Keratinocyte (primary cell): ENCODE measurements around the gene IGHMBP2. TPM values are rescaled to one million over a fixed set of nuclear protein-coding genes. Genes with fewer than 3 reads are reported as not detected.

Source experiments
- DNase-seq: peaks from one replicate; pipeline ENCODE4 v3.0.0-alpha.2; 2011; ENCODE audit warnings: low read depth, missing footprints, low spot score
- FAIRE-seq: peaks from 2 replicates; lab custom pipeline; 2011; peaks lifted over from hg19 to GRCh38; lab: Jason Lieb, UNC
- H2AFZ ChIP-seq: 2 replicates; pipeline ENCODE4 v1.6.0; 2012; ENCODE audit warnings: low read length, control low read depth, inconsistent platforms; ENCODE audit not compliant: control insufficient read depth
- H3K27ac ChIP-seq: 2 replicates; pipeline ENCODE4 v1.5.1; 2011; ENCODE audit warnings: low read length; ENCODE audit not compliant: control insufficient read depth, insufficient read depth
- H3K27me3 ChIP-seq: 3 replicates; pipeline ENCODE4 v1.6.0; 2011; ENCODE audit warnings: low read length; ENCODE audit not compliant: control insufficient read depth, insufficient read depth; ENCODE audit errors: extremely low read depth
- H3K36me3 ChIP-seq, 2 experiments: 2 replicates in 1 of 2; 3 replicates in 1 of 2; pipeline ENCODE4 v1.5.1; 2011; ENCODE audit warnings: low read length in 2 of 2, mild to moderate bottlenecking in 1 of 2; ENCODE audit not compliant: control insufficient read depth in 2 of 2, insufficient read depth in 2 of 2; ENCODE audit errors: extremely low read depth in 1 of 2
- H3K4me1 ChIP-seq: 3 replicates; pipeline ENCODE4 v1.5.1; 2011; ENCODE audit warnings: low read length; ENCODE audit not compliant: control insufficient read depth, insufficient read depth; ENCODE audit errors: extremely low read depth
- H3K4me2 ChIP-seq: 3 replicates; pipeline ENCODE4 v1.6.0; 2011; ENCODE audit warnings: low read depth, low read length; ENCODE audit not compliant: control insufficient read depth, insufficient read depth; ENCODE audit errors: extremely low read depth
- H3K4me3 ChIP-seq, 3 experiments: fragments of 200-600 bp in 1 of 3; sonication (generic) in 1 of 3; 2 replicates in 2 of 3; 3 replicates in 1 of 3; pipeline ENCODE4 v1.5.1; 2011 to 2016; ENCODE audit warnings: low read length in 3 of 3, mild to moderate bottlenecking in 3 of 3, control low read depth in 2 of 3, inconsistent platforms in 1 of 3, low read depth in 1 of 3, mixed read lengths in 1 of 3, mixed run types in 1 of 3, moderate library complexity in 1 of 3; ENCODE audit not compliant: control insufficient read depth in 2 of 3, insufficient read depth in 2 of 3; ENCODE audit errors: extremely low read depth in 1 of 3
- H3K79me2 ChIP-seq: 2 replicates; pipeline ENCODE4 v1.6.0; 2012; ENCODE audit warnings: low read length; ENCODE audit not compliant: control insufficient read depth, insufficient read depth
- H3K9ac ChIP-seq: 3 replicates; pipeline ENCODE4 v1.6.0; 2011; ENCODE audit warnings: low read length; ENCODE audit not compliant: control insufficient read depth, insufficient read depth; ENCODE audit errors: extremely low read depth
- H3K9me1 ChIP-seq: 3 replicates; pipeline ENCODE4 v1.6.0; 2011; ENCODE audit warnings: low read length; ENCODE audit not compliant: control insufficient read depth, insufficient read depth; ENCODE audit errors: extremely low read depth
- H3K9me3 ChIP-seq: 2 replicates; pipeline ENCODE4 v1.5.1; 2012; ENCODE audit warnings: low read depth, low read length; ENCODE audit not compliant: control insufficient read depth
- H4K20me1 ChIP-seq: 3 replicates; pipeline ENCODE4 v1.6.0; 2011; ENCODE audit warnings: low read length; ENCODE audit not compliant: control insufficient read depth, insufficient read depth; ENCODE audit errors: extremely low read depth
- CTCF ChIP-seq, 3 experiments: IDR thresholded peaks in 1 of 3; conservative IDR thresholded peaks in 1 of 3; optimal IDR thresholded peaks in 1 of 3; 2 replicates in 2 of 3; 3 replicates in 1 of 3; pipeline versions ENCODE3 to v1.5.1; 2011; ENCODE audit warnings: low read length in 3 of 3, mild to moderate bottlenecking in 3 of 3, moderate library complexity in 2 of 3, control low read depth in 1 of 3, inconsistent platforms in 1 of 3; ENCODE audit not compliant: insufficient read depth in 2 of 3; ENCODE audit errors: extremely low read depth in 1 of 3
- EZH2 ChIP-seq: IDR thresholded peaks from one replicate; pipeline ENCODE4 v1.6.1; 2012; ENCODE audit warnings: inconsistent platforms, mild to moderate bottlenecking, low read length, moderate library complexity
- dilution Hi-C: fragments of 300-500 bp; cut with MboI; formaldehyde crosslinking; loops from one replicate; pipeline ENCODE4 v1.7.0; 2020; ENCODE audit warnings: low sequenced_read_pairs; ENCODE audit not compliant: extremely low pct_ligation_motif_present
- polyA plus RNA-seq, 5 experiments: library from polyadenylated mRNA; depleted of rRNA in 3 of 5; stranded (reverse) in 3 of 5; stranded (forward) in 1 of 5; unstranded in 1 of 5; fragments of >200 nt; gene quantifications; 1 replicate in 1 of 5; 2 replicates in 3 of 5; 3 replicates in 1 of 5; pipeline versions ENCODE4 v1.2.1 to v1.2.3, GENCODE V29; 2011 to 2012; ENCODE audit warnings: missing spikeins in 2 of 5, low read depth in 1 of 5, low replicate concordance in 1 of 5

IGHMBP2 gene
- polyA plus RNA-seq, 1 donor (not counting 4 experiments of a cell fraction or from before 2014, with no cell fraction given) = 10.0 TPM

- Histone ChIP-seq H2AFZ (no peak overlapping the region), H3K4me2 (no peak overlapping the region), H3K4me3 (no peak overlapping the region), H3K79me2 (no peaks in the 10 kb centered on the region), H3K9me3 (no peaks in the 10 kb centered on the region), H3K9me1 (no peaks in the 10 kb centered on the region), H3K36me3 (no peaks in the 10 kb centered on the region), H3K9ac (no peak overlapping the region), H3K27me3 (peaks cover 7% of the 10 kb centered on the region), H4K20me1 (no peaks in the 10 kb centered on the region), H3K4me1 (no peaks in the 10 kb centered on the region), H3K27ac (no peak overlapping the region)
- FAIRE-seq (no peak), DNase-seq (no peak)
- no peak for TF ChIP-seq EZH2
- TF ChIP-seq CTCF (optimal IDR thresholded peaks at IDR 0.05 in 1 of 3, IDR thresholded peaks at IDR 0.05 in 1 of 3, conservative IDR thresholded peaks at IDR 0.05 in 1 of 3; ENCODE audit: extremely low read depth in 1 of 3, insufficient read depth in 2 of 3, low read length in 3 of 3) = no peak
- dilution Hi-C loops = no loop called here
These were observed 31.3 kb upstream of the IGHMBP2 start for GRCh38 chr11:68872216-68873003.

GRCh38 chr11:68878022-68878421 is 25.7 kb upstream of the IGHMBP2 start:
- Histone ChIP-seq H3K4me3 (no peak overlapping the region), H2AFZ (no peak overlapping the region), H3K9me1 (no peaks in the 10 kb centered on the region), H3K9ac (no peak overlapping the region), H3K27ac (no peak overlapping the region), H3K4me2 (no peak overlapping the region), H3K36me3 (peaks cover 0 to 5% of the 10 kb centered on the region in 2 experiments), H3K79me2 (no peaks in the 10 kb centered on the region), H3K27me3 (no peaks in the 10 kb centered on the region), H4K20me1 (no peaks in the 10 kb centered on the region), H3K9me3 (no peaks in the 10 kb centered on the region), H3K4me1 (no peaks in the 10 kb centered on the region)
- dilution Hi-C loops = no loop called here
- DNase-seq (no peak), FAIRE-seq (no peak)
- no peak for TF ChIP-seq CTCF (optimal IDR thresholded peaks at IDR 0.05 in 1 of 3, IDR thresholded peaks at IDR 0.05 in 1 of 3, conservative IDR thresholded peaks at IDR 0.05 in 1 of 3; ENCODE audit: extremely low read depth in 1 of 3, insufficient read depth in 2 of 3, low read length in 3 of 3)
- no peak for TF ChIP-seq EZH2
